ENCODE data around the gene ARHGAP4. TPM values are rescaled to one million over a fixed set of nuclear protein-coding genes. Genes with fewer than 3 reads are reported as not detected.

The ARHGAP4 gene
- total RNA-seq, 1 donor = 3.0 TPM

GRCh38 chrX:153873282-153874084 lies 52.6 kb downstream of the ARHGAP4 start:
- no peak for DNase-seq (ENCODE audit: low read depth)

DNA sequence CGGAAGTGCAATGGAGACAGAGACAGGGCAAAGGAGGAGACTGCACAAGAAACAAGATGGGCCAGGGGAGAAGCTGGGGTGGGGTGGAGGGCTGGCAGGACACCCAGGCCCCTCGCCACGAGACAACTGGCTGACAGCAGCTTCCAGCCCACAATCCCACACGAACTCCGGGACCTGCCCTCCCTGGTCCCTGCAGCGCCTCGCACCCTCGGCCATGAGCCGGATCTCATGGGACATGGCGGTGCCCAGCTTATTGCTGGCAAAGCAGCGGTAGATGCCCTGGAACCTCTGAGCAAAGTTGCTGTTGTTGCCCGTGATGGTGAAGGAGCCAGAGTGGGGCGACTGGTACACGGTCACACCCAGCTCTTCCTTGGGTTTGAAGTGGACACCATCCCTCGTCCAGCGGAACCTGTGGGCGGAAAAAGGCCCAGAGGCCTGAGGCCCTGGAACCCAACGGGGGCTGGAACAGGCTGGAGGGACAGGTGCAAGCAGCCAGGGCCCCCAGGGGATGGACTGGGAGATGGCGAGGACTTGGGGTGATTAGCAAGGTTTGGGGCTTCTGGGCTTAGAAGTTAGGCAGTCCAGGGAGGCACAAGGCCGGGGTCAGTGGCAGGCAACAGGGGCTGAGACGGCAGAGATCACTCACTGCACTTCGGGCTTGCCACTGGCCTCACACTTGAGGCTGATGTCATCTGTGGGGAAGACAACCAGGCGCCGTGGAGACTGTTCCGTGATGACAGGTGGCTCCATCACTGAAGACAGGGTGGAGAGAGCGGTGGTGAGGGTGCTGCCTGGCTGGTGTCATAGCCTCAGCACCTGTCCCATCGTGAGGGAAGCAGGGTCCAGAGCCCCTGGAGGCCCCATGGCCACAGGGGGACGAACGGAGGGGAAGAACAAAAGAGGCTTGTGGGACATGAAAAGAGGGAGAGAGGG lies 53.9 kb downstream of the ARHGAP4 start:
- TF ChIP-seq, protein P1, sequence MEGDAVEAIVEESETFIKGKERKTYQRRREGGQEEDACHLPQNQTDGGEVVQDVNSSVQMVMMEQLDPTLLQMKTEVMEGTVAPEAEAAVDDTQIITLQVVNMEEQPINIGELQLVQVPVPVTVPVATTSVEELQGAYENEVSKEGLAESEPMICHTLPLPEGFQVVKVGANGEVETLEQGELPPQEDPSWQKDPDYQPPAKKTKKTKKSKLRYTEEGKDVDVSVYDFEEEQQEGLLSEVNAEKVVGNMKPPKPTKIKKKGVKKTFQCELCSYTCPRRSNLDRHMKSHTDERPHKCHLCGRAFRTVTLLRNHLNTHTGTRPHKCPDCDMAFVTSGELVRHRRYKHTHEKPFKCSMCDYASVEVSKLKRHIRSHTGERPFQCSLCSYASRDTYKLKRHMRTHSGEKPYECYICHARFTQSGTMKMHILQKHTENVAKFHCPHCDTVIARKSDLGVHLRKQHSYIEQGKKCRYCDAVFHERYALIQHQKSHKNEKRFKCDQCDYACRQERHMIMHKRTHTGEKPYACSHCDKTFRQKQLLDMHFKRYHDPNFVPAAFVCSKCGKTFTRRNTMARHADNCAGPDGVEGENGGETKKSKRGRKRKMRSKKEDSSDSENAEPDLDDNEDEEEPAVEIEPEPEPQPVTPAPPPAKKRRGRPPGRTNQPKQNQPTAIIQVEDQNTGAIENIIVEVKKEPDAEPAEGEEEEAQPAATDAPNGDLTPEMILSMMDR (IDR thresholded peaks at IDR 0.05; ENCODE audit: insufficient read depth, low read depth, low read length) = no peak
- no peak overlapping the region for H3K4me3 ChIP-seq (ENCODE audit: low read depth, low read length)
- DNase-seq (ENCODE audit: low read depth) = no peak

More at GRCh38 chrX:153873282-153874084, 52.6 kb downstream of the ARHGAP4 start:
- H3K4me3 ChIP-seq (ENCODE audit: low read depth, low read length) = no peak overlapping the region
- TF ChIP-seq, protein P1 (IDR thresholded peaks at IDR 0.05; ENCODE audit: insufficient read depth, low read depth, low read length) = no peak

DNA sequence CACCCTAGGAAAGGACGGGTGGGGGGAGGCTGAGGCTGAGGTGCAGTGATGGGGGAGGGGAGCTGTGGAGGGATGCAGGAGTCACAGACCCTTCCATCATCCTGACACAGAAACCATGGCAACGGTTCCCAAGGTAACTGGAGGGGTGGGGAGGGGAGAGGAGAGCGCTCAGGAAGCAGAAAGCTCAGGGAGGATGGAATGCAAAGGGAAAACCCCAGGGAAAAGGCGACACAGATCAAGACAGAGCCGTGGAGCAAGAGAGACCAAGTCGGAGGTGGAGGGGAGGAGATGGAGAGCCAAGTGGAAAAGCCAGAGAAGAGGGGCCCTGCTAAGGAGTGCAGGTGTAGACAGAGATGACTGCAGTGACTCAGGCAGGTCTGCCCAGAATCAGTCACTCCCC lies 54.6 kb downstream of the ARHGAP4 start:
- no peak overlapping the region for H3K4me3 ChIP-seq (ENCODE audit: low read depth, low read length)
- TF ChIP-seq, protein P1 (IDR thresholded peaks at IDR 0.05; ENCODE audit: insufficient read depth, low read depth, low read length) = no peak
- no peak for DNase-seq (ENCODE audit: low read depth)

- no peak for DNase-seq (ENCODE audit: low read depth)
- TF ChIP-seq, protein P1 (IDR thresholded peaks at IDR 0.05; ENCODE audit: insufficient read depth, low read depth, low read length) = no peak
- no peak overlapping the region for H3K4me3 ChIP-seq (ENCODE audit: low read depth, low read length)
These were observed 55.2 kb downstream of the ARHGAP4 start for GRCh38 chrX:153870791-153871360.

DNA sequence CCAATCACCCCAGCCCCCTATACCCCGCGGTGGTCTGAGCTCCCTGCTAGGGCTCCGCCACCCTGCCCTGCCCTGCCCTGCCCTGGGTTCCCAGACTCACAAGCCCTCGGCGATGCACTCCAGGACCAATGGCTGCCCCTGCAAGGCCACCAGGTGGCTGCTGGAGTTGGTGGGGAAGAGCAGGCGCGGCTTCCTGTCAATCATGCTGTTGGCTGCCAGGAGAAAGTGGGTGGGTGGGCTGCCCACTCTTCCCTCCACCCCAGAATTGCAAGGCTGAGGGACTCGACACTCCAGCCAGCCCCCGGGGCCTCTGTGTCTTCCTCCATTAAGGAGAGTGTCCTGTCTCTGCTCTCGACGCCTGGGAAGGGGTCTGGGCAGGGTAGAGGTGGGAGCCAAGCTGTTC lies 55.8 kb downstream of the ARHGAP4 start:
- DNase-seq (ENCODE audit: low read depth) = no peak
- H3K4me3 ChIP-seq (ENCODE audit: low read depth, low read length) = no peak overlapping the region
- TF ChIP-seq, protein P1 (IDR thresholded peaks at IDR 0.05; ENCODE audit: insufficient read depth, low read depth, low read length) = no peak

DNA sequence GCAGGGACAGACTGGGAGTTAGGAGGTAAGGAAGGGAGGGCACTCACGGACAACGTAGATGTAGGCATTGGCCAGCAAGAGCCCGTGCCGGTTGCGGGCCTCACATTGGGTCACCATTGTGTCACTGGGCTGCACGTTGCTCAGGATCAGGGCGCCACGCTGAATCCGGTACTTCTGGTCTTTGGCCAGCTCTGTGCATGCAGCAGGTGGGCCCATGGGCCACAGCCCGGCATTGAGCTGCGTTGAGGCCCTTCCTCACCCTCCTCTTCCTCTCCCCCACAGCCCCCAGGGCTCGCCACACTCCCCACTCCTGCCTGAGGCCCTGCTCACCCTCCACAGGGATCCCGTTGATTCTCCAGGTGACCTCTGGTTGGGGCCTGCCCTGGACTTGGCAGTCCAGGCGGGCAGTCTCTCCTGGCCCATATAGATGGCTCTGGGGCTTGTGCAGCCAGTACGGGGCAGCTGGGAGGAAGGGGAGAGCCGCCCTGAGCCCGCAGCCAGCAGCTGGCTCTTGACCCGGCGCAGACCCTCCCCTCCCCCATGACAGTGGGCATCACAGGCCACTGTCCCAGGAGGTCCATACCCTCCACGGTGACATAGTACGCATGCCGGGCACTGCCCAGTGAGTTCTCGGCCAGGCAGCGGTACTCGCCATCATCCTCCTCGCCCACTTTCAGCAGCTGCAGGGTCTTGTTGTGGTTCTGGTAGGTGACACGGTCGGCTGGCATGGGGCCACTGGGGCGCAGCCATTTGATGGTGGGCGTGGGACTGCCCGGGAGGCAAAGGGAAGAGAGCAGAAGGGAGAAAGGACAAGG lies 56.4 kb downstream of the ARHGAP4 start:
- no peak for DNase-seq (ENCODE audit: low read depth)
- TF ChIP-seq, protein P1 (IDR thresholded peaks at IDR 0.05; ENCODE audit: insufficient read depth, low read depth, low read length) = no peak
- no peak overlapping the region for H3K4me3 ChIP-seq (ENCODE audit: low read depth, low read length)

Measured in fibroblast of villous mesenchyme (primary cell).